Heart left ventricle (tissue), 13 donors: ENCODE data around the gene ARHGEF11.

Experiments used
- POLR2A ChIP-seq, 2 donors: fragments of 450-650 bp; IDR thresholded peaks; one replicate each; pipeline ENCODE4 v1.6.1; 2017; ENCODE audit warnings: antibody characterized with exemption in 2 of 2, mild to moderate bottlenecking in 2 of 2, moderate library complexity in 2 of 2
- TF ChIP-seq, protein P1 (sequence below), 12 donors: fragments of 200-600 bp; sonication (generic) in 4 of 12; IDR thresholded peaks; one replicate each; pipeline versions ENCODE4 v1.5.0 to v1.8.0; 2018 to 2022; ENCODE audit warnings: antibody characterized with exemption in 12 of 12, mild to moderate bottlenecking in 5 of 12
- donor health status: ischemic (EF 13 %, LVEDD 7.1; RV severe dilation, severe dysfunction).
- donor health status: DM: no; HTN: yes; CAD: no.
- donor health status: DM: no; HTN: no; CAD: no.
- donor health status: ischemic (EF 25% LVEDD 6.9; RV normal size, moderate dysfunction).
- donor health status: ischemic (EF 25% LVEDD 5.7; RV mildly dilated, moderate dysfunction).
- donor health status: ischemic (EF 35%, LVEDD 5.7; RV mildly dilated, moderate dysfunction).
- donor health status: nonischemic (EF 11% LVEDD 7.7; RV severe dilation, severe dysfunction).
- donor health status: DM: yes; HTN: yes; CAD: no.
- donor health status: PGD.
- donor health status: ischemic (EF 29% LVEDD 5.4; RV normal size, mild dysfunction).
- donor health status: nonischemic (EF 23%, LVEDD 6.1; RV moderate dilation, normal function).

DNA sequence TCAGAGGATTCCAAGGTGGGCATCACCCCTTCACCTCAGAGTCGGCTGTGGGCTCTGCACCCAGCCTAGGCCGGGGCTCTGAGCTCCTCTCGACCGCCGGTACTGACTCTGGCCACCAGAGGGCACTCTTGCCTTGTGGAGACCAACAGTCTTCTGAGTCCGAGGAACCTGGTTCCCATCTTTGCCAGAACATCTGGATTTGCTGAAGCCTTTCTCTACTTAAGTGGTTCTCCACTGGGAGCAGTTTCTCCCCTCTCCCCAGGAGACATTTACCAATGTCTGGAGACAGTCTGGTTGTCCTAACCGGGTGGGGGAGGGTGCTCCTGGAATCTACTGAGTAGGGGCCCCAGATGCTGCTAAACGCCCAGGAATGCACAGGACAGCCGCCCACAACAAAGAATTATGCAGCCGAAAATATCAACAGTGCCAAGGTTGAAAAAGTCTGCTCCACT lies 44.7 kb upstream of the ARHGEF11 start:
- TF ChIP-seq, protein P1, sequence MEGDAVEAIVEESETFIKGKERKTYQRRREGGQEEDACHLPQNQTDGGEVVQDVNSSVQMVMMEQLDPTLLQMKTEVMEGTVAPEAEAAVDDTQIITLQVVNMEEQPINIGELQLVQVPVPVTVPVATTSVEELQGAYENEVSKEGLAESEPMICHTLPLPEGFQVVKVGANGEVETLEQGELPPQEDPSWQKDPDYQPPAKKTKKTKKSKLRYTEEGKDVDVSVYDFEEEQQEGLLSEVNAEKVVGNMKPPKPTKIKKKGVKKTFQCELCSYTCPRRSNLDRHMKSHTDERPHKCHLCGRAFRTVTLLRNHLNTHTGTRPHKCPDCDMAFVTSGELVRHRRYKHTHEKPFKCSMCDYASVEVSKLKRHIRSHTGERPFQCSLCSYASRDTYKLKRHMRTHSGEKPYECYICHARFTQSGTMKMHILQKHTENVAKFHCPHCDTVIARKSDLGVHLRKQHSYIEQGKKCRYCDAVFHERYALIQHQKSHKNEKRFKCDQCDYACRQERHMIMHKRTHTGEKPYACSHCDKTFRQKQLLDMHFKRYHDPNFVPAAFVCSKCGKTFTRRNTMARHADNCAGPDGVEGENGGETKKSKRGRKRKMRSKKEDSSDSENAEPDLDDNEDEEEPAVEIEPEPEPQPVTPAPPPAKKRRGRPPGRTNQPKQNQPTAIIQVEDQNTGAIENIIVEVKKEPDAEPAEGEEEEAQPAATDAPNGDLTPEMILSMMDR (IDR thresholded peaks at IDR 0.05), result peak; percentile 90 to 98 (median 96)
- no peak for TF ChIP-seq POLR2A (IDR thresholded peaks at IDR 0.05)
